Measurements from ENCODE around the gene TSGA10.
A peak's percentile ranks its signal among the peaks of the same experiment; 100 is the strongest.
"Not testable (repeated sequence)": the region's sequence is repeated elsewhere in the genome, so short reads cannot be mapped to it uniquely, and the experiment has no call there.

The TSGA10 gene

DNA sequence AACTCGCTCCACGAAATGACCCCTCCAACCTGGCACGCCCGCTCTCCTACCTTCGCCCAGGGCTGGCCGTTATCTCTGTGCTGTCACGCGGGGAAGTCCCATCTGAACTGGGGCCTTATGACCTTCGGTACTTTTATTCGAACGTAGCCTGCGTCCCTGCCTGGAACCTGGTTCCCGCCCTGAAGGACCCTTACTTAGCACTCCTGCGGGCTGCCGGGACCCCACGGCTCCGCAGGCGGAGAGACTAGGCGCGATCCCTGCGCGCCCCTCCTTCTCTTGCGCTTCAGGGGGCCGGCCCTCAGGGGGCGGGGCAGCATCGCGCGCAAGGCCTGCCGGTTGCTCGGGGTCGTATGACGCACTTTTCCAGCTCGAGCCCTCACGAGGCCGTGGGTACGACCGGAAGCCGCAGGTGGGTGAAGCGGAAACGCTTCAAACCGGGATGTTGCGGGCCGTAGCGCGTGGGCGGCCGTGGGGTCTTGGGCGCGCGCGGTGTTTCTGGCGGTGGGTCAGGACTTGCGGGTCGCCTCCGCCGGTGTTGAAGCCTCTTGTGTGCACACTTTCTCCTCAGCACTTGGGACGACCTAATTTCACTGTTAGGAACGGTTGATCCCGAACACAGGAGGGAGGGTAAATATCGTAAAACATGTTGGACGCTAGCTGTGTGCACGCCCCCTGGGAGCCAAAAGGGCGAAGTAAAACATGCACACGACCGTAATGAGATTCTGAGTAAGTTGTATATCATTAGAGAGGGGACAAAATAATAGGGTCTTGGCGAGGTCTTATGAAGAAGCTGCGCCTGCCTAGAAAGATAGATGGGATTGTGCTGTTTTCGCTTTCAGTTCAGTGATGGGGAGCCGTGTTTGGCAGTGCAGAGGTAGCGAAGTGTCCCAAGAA is at the start of gene TSGA10, which contains the start of gene LIPT1:
TSGA10 (minus strand) TSS at position 300 of the 894 bp plus-strand sequence. CDS start 45,503 bp downstream, outside the sequence.
LIPT1 (plus strand) TSS at position 325 of the 894 bp plus-strand sequence. CDS start 6,991 bp downstream, outside the sequence.
- H3K27me3 Mint-ChIP-seq, result no peaks in the 10 kb centered on the region
- H3K4me3 Mint-ChIP-seq, result peak within 1 kb of the TSS; percentile 97
- peaks cover 37% of the 10 kb centered on the region for H3K4me1 Mint-ChIP-seq (ENCODE audit: low read depth)
- no peaks in the 10 kb centered on the region for H3K9me3 Mint-ChIP-seq
- intact Hi-C loops (cut with micrococcal nuclease), result loop anchor here (2.0 to 10.0 kb wide), 3 partner anchors 14 to 50 kb away; partner anchors contain the start of genes C2orf15, MITD1 and MRPL30
- H3K27ac Mint-ChIP-seq, result peak within 1 kb of the TSS; percentile 94
- peaks cover 47% of the 10 kb centered on the region for H3K36me3 Mint-ChIP-seq (ENCODE audit: low read depth)

DNA sequence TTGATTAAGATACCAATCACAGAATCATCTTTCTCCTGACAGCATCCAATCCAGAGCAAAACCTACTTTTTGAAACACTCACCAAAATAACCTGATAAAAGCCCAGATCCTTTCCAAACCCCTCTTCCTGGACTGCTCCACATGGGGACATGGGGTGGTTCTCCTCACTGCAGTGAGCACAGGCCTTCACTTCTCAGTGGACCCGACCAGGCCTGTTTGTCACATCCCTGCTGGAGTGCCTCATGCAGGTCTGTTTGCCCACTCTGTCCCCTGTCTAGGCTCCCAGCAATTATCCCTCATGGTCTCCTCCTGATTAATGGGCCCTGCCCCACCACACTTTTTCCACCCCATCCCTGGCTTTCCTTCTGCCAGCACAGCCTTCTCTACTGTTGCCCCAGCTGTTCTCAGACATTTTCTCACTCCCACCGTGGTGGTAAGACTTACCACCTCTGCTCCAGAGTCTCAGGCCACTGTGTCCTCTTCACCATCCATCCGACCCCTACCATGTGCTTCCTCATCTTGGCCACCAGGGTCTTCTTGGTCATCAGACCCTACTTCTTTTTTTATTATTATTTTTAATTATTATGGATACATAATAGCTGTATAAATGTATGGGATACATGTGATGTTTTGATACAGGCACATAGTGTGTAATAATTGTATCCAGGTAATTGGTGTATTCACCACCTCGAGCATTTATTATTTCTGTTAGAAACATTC is 47.4 kb upstream of the TSGA10 start:
- no peak overlapping the region for H3K27ac Mint-ChIP-seq
- H3K27me3 Mint-ChIP-seq, result no peaks in the 10 kb centered on the region
- no peaks in the 10 kb centered on the region for H3K4me1 Mint-ChIP-seq (ENCODE audit: low read depth)
- peaks cover 23% of the 10 kb centered on the region for H3K36me3 Mint-ChIP-seq (ENCODE audit: low read depth)
- intact Hi-C loops (cut with micrococcal nuclease), result no loop called here
- no peak overlapping the region for H3K4me3 Mint-ChIP-seq
- H3K9me3 Mint-ChIP-seq, result peaks cover 18% of the 10 kb centered on the region

- no peaks in the 10 kb centered on the region for H3K9me3 Mint-ChIP-seq
- intact Hi-C loops (cut with micrococcal nuclease), result no loop called here
- no peaks in the 10 kb centered on the region for H3K4me1 Mint-ChIP-seq (ENCODE audit: low read depth)
- no peak overlapping the region for H3K27ac Mint-ChIP-seq
- peaks cover 42% of the 10 kb centered on the region for H3K36me3 Mint-ChIP-seq (ENCODE audit: low read depth)
- H3K4me3 Mint-ChIP-seq, result no peak overlapping the region
- H3K27me3 Mint-ChIP-seq, result no peaks in the 10 kb centered on the region
Measured at GRCh38 chr2:99200076-99200800, 45.5 kb upstream of the TSGA10 start.

- no peak overlapping the region for H3K4me3 Mint-ChIP-seq
- H3K36me3 Mint-ChIP-seq (ENCODE audit: low read depth), result peaks cover 51% of the 10 kb centered on the region
- H3K4me1 Mint-ChIP-seq (ENCODE audit: low read depth), result no peaks in the 10 kb centered on the region
- H3K9me3 Mint-ChIP-seq, result no peaks in the 10 kb centered on the region
- no peak overlapping the region for H3K27ac Mint-ChIP-seq
- H3K27me3 Mint-ChIP-seq, result no peaks in the 10 kb centered on the region
- intact Hi-C loops (cut with micrococcal nuclease), result no loop called here
Measured at GRCh38 chr2:99198103-99198841, 43.5 kb upstream of the TSGA10 start.

- H3K27me3 Mint-ChIP-seq; H3K4me1 Mint-ChIP-seq (ENCODE audit: low read depth); intact Hi-C loops (cut with micrococcal nuclease); H3K27ac Mint-ChIP-seq; H3K4me3 Mint-ChIP-seq; H3K9me3 Mint-ChIP-seq: not testable (repeated sequence)
- peaks cover 89% of the 10 kb centered on the region for H3K36me3 Mint-ChIP-seq (ENCODE audit: low read depth)
Measured at GRCh38 chr2:99192364-99192763, 37.6 kb upstream of the TSGA10 start.

- no peaks in the 10 kb centered on the region for H3K9me3 Mint-ChIP-seq
- H3K36me3 Mint-ChIP-seq (ENCODE audit: low read depth), result peaks cover 77% of the 10 kb centered on the region
- no peaks in the 10 kb centered on the region for H3K4me1 Mint-ChIP-seq (ENCODE audit: low read depth)
- H3K27ac Mint-ChIP-seq, result no peak overlapping the region
- H3K27me3 Mint-ChIP-seq, result no peaks in the 10 kb centered on the region
- intact Hi-C loops (cut with micrococcal nuclease), result no loop called here
- H3K4me3 Mint-ChIP-seq, result no peak overlapping the region
Measured at GRCh38 chr2:99190548-99190947, 35.8 kb upstream of the TSGA10 start.

- intact Hi-C loops (cut with micrococcal nuclease), result loop anchor here (10.0 kb wide), 1 partner anchor 306 kb away; the partner anchor contains the start of gene REV1
- Mint-ChIP-seq H3K27ac (no peak overlapping the region), H3K9me3 (no peaks in the 10 kb centered on the region), H3K36me3 (ENCODE audit: low read depth) (peaks cover 65% of the 10 kb centered on the region), H3K27me3 (no peaks in the 10 kb centered on the region), H3K4me1 (ENCODE audit: low read depth) (no peaks in the 10 kb centered on the region), H3K4me3 (no peak overlapping the region)
Measured at GRCh38 chr2:99188357-99188756, 33.6 kb upstream of the TSGA10 start.

GRCh38 chr2:99187011-99187410 is 32.3 kb upstream of the TSGA10 start:
- Mint-ChIP-seq H3K4me1 (ENCODE audit: low read depth) (peaks cover 7% of the 10 kb centered on the region), H3K4me3 (no peak overlapping the region), H3K9me3 (no peaks in the 10 kb centered on the region), H3K36me3 (ENCODE audit: low read depth) (peaks cover 52% of the 10 kb centered on the region), H3K27ac (no peak overlapping the region), H3K27me3 (no peaks in the 10 kb centered on the region)
- intact Hi-C loops (cut with micrococcal nuclease), result loop anchor here (10.0 kb wide), 1 partner anchor 308 kb away; the partner anchor contains the start of gene REV1

DNA sequence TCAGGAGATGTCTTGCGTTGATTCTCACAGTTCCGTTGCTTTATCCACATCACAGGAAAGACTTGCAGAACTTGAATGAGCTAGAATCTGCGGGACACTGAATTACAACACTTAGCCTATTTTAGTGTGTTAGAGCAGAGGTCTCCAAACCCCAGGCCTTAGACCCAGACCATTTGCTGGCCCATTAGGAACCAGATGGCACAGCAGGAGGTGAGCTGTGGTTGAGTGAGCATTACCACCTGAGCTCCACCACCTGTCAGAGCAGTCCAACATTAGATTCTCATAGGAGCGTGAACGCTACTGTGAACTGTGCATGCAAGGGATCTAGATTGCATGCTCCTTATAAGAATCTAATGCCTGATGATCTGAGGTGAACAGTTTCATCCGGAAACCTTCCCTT is 30.1 kb upstream of the TSGA10 start:
- Mint-ChIP-seq H3K4me1 (ENCODE audit: low read depth) (peaks cover 8% of the 10 kb centered on the region), H3K27ac (no peak overlapping the region), H3K36me3 (ENCODE audit: low read depth) (peaks cover 42% of the 10 kb centered on the region), H3K27me3 (no peaks in the 10 kb centered on the region), H3K4me3 (no peak overlapping the region), H3K9me3 (no peaks in the 10 kb centered on the region)
- intact Hi-C loops (cut with micrococcal nuclease), result loop anchor here (5.0 to 10.0 kb wide), 3 partner anchors 43 to 578 kb away; partner anchors contain the start of genes C2orf15, COA5, REV1 and UNC50

GRCh38 chr2:99183025-99183424 is 28.3 kb upstream of the TSGA10 start:
- peaks cover 37% of the 10 kb centered on the region for H3K36me3 Mint-ChIP-seq (ENCODE audit: low read depth)
- H3K9me3 Mint-ChIP-seq, result no peaks in the 10 kb centered on the region
- no peak overlapping the region for H3K27ac Mint-ChIP-seq
- H3K4me3 Mint-ChIP-seq, result no peak overlapping the region
- intact Hi-C loops (cut with micrococcal nuclease), result loop anchor here (5.0 to 10.0 kb wide), 3 partner anchors 41 to 576 kb away; partner anchors contain the start of genes C2orf15, COA5, REV1 and UNC50
- H3K4me1 Mint-ChIP-seq (ENCODE audit: low read depth), result peaks cover 26% of the 10 kb centered on the region
- H3K27me3 Mint-ChIP-seq, result no peaks in the 10 kb centered on the region

DNA sequence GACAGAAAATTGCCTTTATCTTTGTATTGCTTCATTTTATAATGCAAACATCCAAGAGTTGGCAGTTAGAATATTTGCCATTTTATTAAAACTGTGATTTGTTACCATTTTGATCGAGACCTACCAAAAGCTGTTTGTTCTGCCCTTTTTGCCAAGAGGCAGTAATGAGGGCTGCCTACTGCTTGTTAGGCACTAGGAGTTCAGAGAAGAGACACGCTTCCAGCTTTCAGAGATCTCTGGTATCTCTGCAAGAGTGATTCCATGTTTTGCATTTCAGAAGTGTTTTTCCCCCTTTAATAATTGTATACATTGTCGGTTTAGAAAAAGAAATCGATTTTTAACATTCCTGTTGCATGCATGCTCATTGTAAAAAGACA is 26.9 kb upstream of the TSGA10 start:
- H3K27me3 Mint-ChIP-seq, result no peaks in the 10 kb centered on the region
- H3K4me3 Mint-ChIP-seq, result peak overlapping the region; percentile 97
- H3K36me3 Mint-ChIP-seq (ENCODE audit: low read depth), result peaks cover 38% of the 10 kb centered on the region
- peak overlapping the region; percentile 88 for H3K27ac Mint-ChIP-seq
- H3K4me1 Mint-ChIP-seq (ENCODE audit: low read depth), result peaks cover 31% of the 10 kb centered on the region
- H3K9me3 Mint-ChIP-seq, result no peaks in the 10 kb centered on the region
- intact Hi-C loops (cut with micrococcal nuclease), result loop anchor here (2.0 to 10.0 kb wide), 4 partner anchors 27 to 574 kb away; partner anchors contain the start of genes C2orf15, COA5, LIPT1 and REV1

- peak within 1 kb of the TSS; percentile 88 for H3K27ac Mint-ChIP-seq
- H3K36me3 Mint-ChIP-seq (ENCODE audit: low read depth), result peaks cover 38% of the 10 kb centered on the region
- peaks cover 34% of the 10 kb centered on the region for H3K4me1 Mint-ChIP-seq (ENCODE audit: low read depth)
- intact Hi-C loops (cut with micrococcal nuclease), result loop anchor here (2.0 to 10.0 kb wide), 4 partner anchors 26 to 574 kb away; partner anchors contain the start of genes C2orf15, COA5, LIPT1 and REV1
- no peaks in the 10 kb centered on the region for H3K9me3 Mint-ChIP-seq
- no peaks in the 10 kb centered on the region for H3K27me3 Mint-ChIP-seq
- H3K4me3 Mint-ChIP-seq, result peak within 1 kb of the TSS; percentile 97
Measured at GRCh38 chr2:99180755-99181623, 26.2 kb upstream of the TSGA10 start, which contains the start of the genes MITD1 and MRPL30. TSS of gene MITD1 (minus strand) at chr2:99181058. CDS start at chr2:99180981, 77 bp downstream. TSS of gene MRPL30 (plus strand) at chr2:99181184. CDS start at chr2:99186204, 5,020 bp downstream.
